Measurements from ENCODE around the gene PPP1R1C.

- TF ChIP-seq POLR2AphosphoS5 (IDR thresholded peaks at IDR 0.05; ENCODE audit: low read depth, low read length) (no peak), SIN3A (IDR thresholded peaks at IDR 0.05; ENCODE audit: borderline replicate concordance, insufficient read depth, low read length) (no peak), TAF1 (IDR thresholded peaks at IDR 0.05; ENCODE audit: borderline replicate concordance, insufficient read depth, low read length) (no peak)
Observed at GRCh38 chr2:182117196-182117595, 131.5 kb downstream of the PPP1R1C start.

Data from PFSK-1 (cell line).